IMR-90 (cell line): ENCODE measurements around the gene GSE1. TPM values are rescaled to one million over a fixed set of nuclear protein-coding genes. Genes with fewer than 3 reads are reported as not detected.

Experiments
- ATAC-seq: fragments of 200-7000 bp; cut with Tn5 transposase; 2 replicates; pipeline ENCODE4 v1.9.1; 2020; ENCODE audit warnings: low read depth, mild to moderate bottlenecking, moderate library complexity
- BruUV-seq: library from RNA; stranded (reverse); fragments of 400-500 nt; replicated peaks from 2 replicates; lab custom pipeline; 2021; lab: Mats Ljungman, UMichigan
- CTCF ChIA-PET: fragments of 300-600 bp; formaldehyde crosslinking; extraction: SDS; loops from one replicate; lab custom pipeline; 2021; ENCODE audit warnings: antibody characterized with exemption; lab: Yijun Ruan, JAX
- POLR2A ChIA-PET: fragments of 300-600 bp; sonication (Branson Sonifier 250); formaldehyde crosslinking; loops from one replicate; lab custom pipeline; 2022; ENCODE audit warnings: antibody characterized with exemption; ENCODE audit not compliant: unreplicated experiment; lab: Charles Lee
- DNase-seq: peaks from one replicate; pipeline ENCODE4 v3.0.0; 2013
- H2AFZ ChIP-seq: replicated peaks from 2 replicates; pipeline ENCODE3; 2013; ENCODE audit warnings: low read length, mild to moderate bottlenecking; ENCODE audit not compliant: poor library complexity
- H2AK5ac ChIP-seq: 2 replicates; pipeline ENCODE4 v1.6.1; 2013; ENCODE audit warnings: low read depth, low read length, inconsistent platforms
- H2AK9ac ChIP-seq: replicated peaks from 2 replicates; pipeline ENCODE3; 2013; ENCODE audit warnings: mild to moderate bottlenecking, low read depth, low read length, moderate library complexity; ENCODE audit not compliant: poor library complexity
- H2BK120ac ChIP-seq: 2 replicates; pipeline ENCODE4 v1.6.1; 2013; ENCODE audit warnings: low read depth, low read length, inconsistent platforms
- H2BK15ac ChIP-seq: 3 replicates; pipeline ENCODE4 v1.6.1; 2013; ENCODE audit warnings: low read depth, low read length, inconsistent platforms
- H2BK20ac ChIP-seq: 2 replicates; pipeline ENCODE4 v1.6.1; 2013; ENCODE audit warnings: low read depth, mild to moderate bottlenecking, inconsistent platforms, low read length, moderate library complexity
- H2BK5ac ChIP-seq: 2 replicates; pipeline ENCODE4 v1.6.1; 2013; ENCODE audit warnings: mild to moderate bottlenecking, low read depth, low read length, inconsistent platforms; ENCODE audit not compliant: poor library complexity, severe bottlenecking
- H3K14ac ChIP-seq: replicated peaks from 2 replicates; pipeline ENCODE4 v1.6.1; 2013; ENCODE audit warnings: low read depth, low read length, inconsistent platforms
- H3K18ac ChIP-seq: 2 replicates; pipeline ENCODE4 v1.6.1; 2013; ENCODE audit warnings: low read depth, low read length, control low read depth
- H3K23ac ChIP-seq: 2 replicates; pipeline ENCODE4 v1.6.1; 2013; ENCODE audit warnings: low read depth, low read length, inconsistent platforms
- H3K27ac ChIP-seq: 2 replicates; pipeline ENCODE4 v1.5.1; 2013; ENCODE audit warnings: mild to moderate bottlenecking, control low read depth, low read length; ENCODE audit not compliant: insufficient read depth
- H3K27me3 ChIP-seq: 2 replicates; pipeline ENCODE4 v1.6.1; 2013; ENCODE audit warnings: low read length; ENCODE audit not compliant: control insufficient read depth, insufficient read depth
- H3K36me3 ChIP-seq: 2 replicates; pipeline ENCODE4 v1.6.1; 2013; ENCODE audit warnings: low read length, mixed read lengths; ENCODE audit not compliant: control insufficient read depth, insufficient read depth
- H3K4ac ChIP-seq: 2 replicates; pipeline ENCODE4 v1.6.1; 2013; ENCODE audit warnings: low read depth, low read length, inconsistent platforms
- H3K4me1 ChIP-seq: 2 replicates; pipeline ENCODE4 v1.6.1; 2013; ENCODE audit warnings: low read length, mixed read lengths; ENCODE audit not compliant: control insufficient read depth, insufficient read depth
- H3K4me2 ChIP-seq: 2 replicates; pipeline ENCODE4 v1.6.1; 2013; ENCODE audit warnings: low read depth, mild to moderate bottlenecking, control low read depth, low read length, moderate library complexity
- H3K4me3 ChIP-seq: 2 replicates; pipeline ENCODE4 v1.5.1; 2013; ENCODE audit warnings: low read depth, mild to moderate bottlenecking, control low read depth, low read length, moderate library complexity; ENCODE audit not compliant: insufficient read depth
- H3K56ac ChIP-seq: 2 replicates; pipeline ENCODE4 v1.6.1; 2013; ENCODE audit warnings: low read length, inconsistent platforms; ENCODE audit not compliant: insufficient read depth; ENCODE audit errors: extremely low read depth
- H3K79me1 ChIP-seq, 2 experiments: 2 replicates each; pipeline ENCODE4 v1.6.1; 2013; ENCODE audit warnings: low read length in 2 of 2, inconsistent platforms in 1 of 2, low read depth in 1 of 2
- H3K9ac ChIP-seq: 2 replicates; pipeline ENCODE4 v1.6.1; 2013; ENCODE audit warnings: low read depth, low read length, control low read depth
- H3K9me1 ChIP-seq: 2 replicates; pipeline ENCODE4 v1.6.1; 2013; ENCODE audit warnings: low read length, inconsistent platforms; ENCODE audit not compliant: insufficient read depth
- H3K9me3 ChIP-seq: 2 replicates; pipeline ENCODE4 v1.6.1; 2013; ENCODE audit warnings: low read length; ENCODE audit not compliant: control insufficient read depth, insufficient read depth
- H4K20me1 ChIP-seq: 2 replicates; pipeline ENCODE4 v1.6.1; 2013; ENCODE audit warnings: low read length, inconsistent platforms; ENCODE audit not compliant: insufficient read depth
- H4K5ac ChIP-seq: 2 replicates; pipeline ENCODE4 v1.6.1; 2013; ENCODE audit warnings: mild to moderate bottlenecking, low read depth, low read length, control low read depth
- H4K8ac ChIP-seq, 2 experiments: 2 replicates each; pipeline ENCODE4 v1.6.1; 2013; ENCODE audit warnings: low read depth in 2 of 2, low read length in 2 of 2, control low read depth in 1 of 2, inconsistent platforms in 1 of 2
- H4K91ac ChIP-seq: 2 replicates; pipeline ENCODE4 v1.6.1; 2013; ENCODE audit warnings: low read depth, low read length, inconsistent platforms; ENCODE audit not compliant: insufficient read depth
- BHLHE40 ChIP-seq: fragments of 150-350 bp; IDR thresholded peaks from 2 replicates; pipeline ENCODE4 v1.6.1; 2016; ENCODE audit warnings: mild to moderate bottlenecking, low read depth, low read length
- CEBPB ChIP-seq: IDR thresholded peaks from 2 replicates; pipeline ENCODE4 v1.6.1; 2012; ENCODE audit warnings: low read depth, low read length, improper control_type of control experiment
- CHD1 ChIP-seq: IDR thresholded peaks from 2 replicates; pipeline ENCODE4 v1.6.1; 2012; ENCODE audit warnings: low read depth, low read length, improper control_type of control experiment
- CTCF ChIP-seq: conservative IDR thresholded peaks from 2 replicates; pipeline ENCODE4 v1.5.1; 2012; ENCODE audit warnings: mild to moderate bottlenecking, low read depth, low read length, improper control_type of control experiment
- ELK1 ChIP-seq: fragments of 150-350 bp; IDR thresholded peaks from 2 replicates; pipeline ENCODE4 v1.6.1; 2016; ENCODE audit warnings: low read depth, mild to moderate bottlenecking, low read length, moderate library complexity, borderline replicate concordance
- FOS ChIP-seq: fragments of 150-350 bp; IDR thresholded peaks from 2 replicates; pipeline ENCODE4 v1.6.1; 2016; ENCODE audit warnings: low read depth, low read length
- MAFK ChIP-seq: IDR thresholded peaks from 2 replicates; pipeline ENCODE4 v1.6.1; 2012; ENCODE audit warnings: low read depth, low read length, improper control_type of control experiment
- MAZ ChIP-seq: IDR thresholded peaks from 2 replicates; pipeline ENCODE4 v1.6.1; 2012; ENCODE audit warnings: low read depth, mild to moderate bottlenecking, low read length, improper control_type of control experiment, moderate library complexity, borderline replicate concordance
- MXI1 ChIP-seq: IDR thresholded peaks from 2 replicates; pipeline ENCODE4 v1.6.1; 2012; ENCODE audit warnings: low read depth, mild to moderate bottlenecking, low read length, moderate library complexity, borderline replicate concordance
- NFE2L2 ChIP-seq: fragments of 150-350 bp; IDR thresholded peaks from 2 replicates; pipeline ENCODE4 v1.6.1; 2016; ENCODE audit warnings: low read depth, mild to moderate bottlenecking, low read length
- POLR2A ChIP-seq: IDR thresholded peaks from 2 replicates; pipeline ENCODE4 v1.6.1; 2012; ENCODE audit warnings: mild to moderate bottlenecking, low read depth, low read length
- RAD21 ChIP-seq: IDR thresholded peaks from 2 replicates; pipeline ENCODE4 v1.6.1; 2012; ENCODE audit warnings: low read length, improper control_type of control experiment
- RCOR1 ChIP-seq: IDR thresholded peaks from 2 replicates; pipeline ENCODE4 v1.6.1; 2012; ENCODE audit warnings: mild to moderate bottlenecking, low read length, improper control_type of control experiment; ENCODE audit not compliant: insufficient replicate concordance
- RFX5 ChIP-seq: IDR thresholded peaks from 2 replicates; pipeline ENCODE4 v1.8.0; 2012; ENCODE audit warnings: low read depth, mild to moderate bottlenecking, low read length, moderate library complexity
- SMC3 ChIP-seq: fragments of 150-350 bp; IDR thresholded peaks from 2 replicates; pipeline ENCODE4 v1.6.1; 2016; ENCODE audit warnings: low read depth, mild to moderate bottlenecking, antibody characterized with exemption, low read length, moderate library complexity
- USF2 ChIP-seq: fragments of 150-350 bp; IDR thresholded peaks from 2 replicates; pipeline ENCODE4 v1.6.1; 2017; ENCODE audit warnings: mild to moderate bottlenecking, antibody characterized with exemption, low read length, low read depth
- WGBS, 2 experiments: methylation state at CpG; one replicate each; pipeline versions ENCODE4 v1.1.5 to v1.1.7; 2013; ENCODE audit warnings: missing lambda C conversion rate in 2 of 2; ENCODE audit not compliant: insufficient read length in 1 of 2; ENCODE audit errors: extremely low coverage in 2 of 2; 5-methylcytosine and 5-hydroxymethylcytosine counted together
- dilution Hi-C: fragments of 300-500 bp; cut with HindIII; formaldehyde crosslinking; loops from one replicate; pipeline ENCODE4 v1.14.3; 2018; ENCODE audit warnings: low sequenced_read_pairs; ENCODE audit not compliant: unreplicated experiment
- in situ Hi-C: fragments of 300-500 bp; cut with MboI; formaldehyde crosslinking; loops from 3 replicates; pipeline ENCODE4 v1.14.3; 2019; ENCODE audit warnings: low sequenced_read_pairs, inconsistent platforms, mixed read lengths
- intact Hi-C: fragments of 100-400 bp; cut with micrococcal nuclease; formaldehyde crosslinking; loops from 2 replicates; pipeline ENCODE4 v1.10.0; 2022
- polyA plus RNA-seq, 3 experiments: library from polyadenylated mRNA; depleted of rRNA; stranded (reverse); fragments of >200 nt; gene quantifications; 2 replicates each; pipeline ENCODE4 v1.2.3, GENCODE V29; 2012; ENCODE audit warnings: low replicate concordance in 1 of 3
- total RNA-seq: library from RNA; depleted of rRNA; stranded (reverse); fragments of >200 nt; gene quantifications from 2 replicates; pipeline ENCODE4 v1.2.3, GENCODE V29; 2012

Gene GSE1
- total and polyA plus RNA-seq, 2 of the 4 experiments (the other 2 are of a cell fraction) = 14.9 to 25.5 TPM

GRCh38 chr16:85718153-85718477, 105.0 kb downstream of the GSE1 start:
- Histone ChIP-seq H4K91ac (no peak overlapping the region), H2AK5ac (no peak overlapping the region), H2AK9ac (peak overlapping the region; percentile 61), H2BK5ac (no peak overlapping the region), H3K4me2 (no peak overlapping the region), H3K4ac (no peak overlapping the region), H3K9me3 (no peaks in the 10 kb centered on the region), H3K4me3 (no peak overlapping the region), H3K23ac (no peak overlapping the region), H3K36me3 (no peaks in the 10 kb centered on the region), H3K56ac (no peak overlapping the region), H3K27ac (no peak overlapping the region), H3K18ac (no peak overlapping the region), H4K5ac (no peak overlapping the region), H3K9me1 (no peaks in the 10 kb centered on the region), H3K4me1 (peaks cover 3% of the 10 kb centered on the region; the same call in 1 of the 2 replicates), H3K27me3 (no peaks in the 10 kb centered on the region; the same call in 1 of the 2 replicates), H2BK20ac (no peak overlapping the region), H3K14ac (no peak overlapping the region), H2BK15ac (no peak overlapping the region), H4K8ac (no peak overlapping the region), H2BK120ac (no peak overlapping the region), H3K79me1 (peaks cover 3 to 4% of the 10 kb centered on the region in 2 experiments; a peak in 1 of 4 replicates), H4K20me1 (peaks cover 13% of the 10 kb centered on the region), H3K9ac (no peak overlapping the region), H2AFZ (peak overlapping the region; percentile 75)
- ChIA-PET POLR2A (no interaction called here), CTCF (no interaction called here)
- in situ Hi-C loops (loop anchor here (5.0 kb wide), 1 partner anchor 61 kb away; no protein-coding TSS in a partner anchor), dilution Hi-C loops (no loop called here), intact Hi-C loops (loop anchor here (1.0 to 10.0 kb wide), 4 partner anchors 43 to 443 kb away; partner anchors contain the start of genes COX4I1 and EMC8)
- BruUV-seq = no TSS peak
- TF ChIP-seq RFX5 (no peak), MAFK (no peak), MXI1 (no peak), CHD1 (no peak), POLR2A (no peak), MAZ (no peak), NFE2L2 (no peak), SMC3 (no peak), ELK1 (no peak), RCOR1 (no peak), CEBPB (no peak), CTCF (no peak), FOS (no peak), BHLHE40 (no peak), USF2 (no peak), RAD21 (no peak)
- no peak for DNase-seq
- ATAC-seq = no peak
- 86% methylated on average over 1 of the region's 6 CpGs; no CpG with 5 or more reads in 1 of the 2 experiments for WGBS, 2 experiments
